BE2C (cell line): ENCODE measurements around the gene XRRA1.
"Not testable (repeated sequence)": the region's sequence is repeated elsewhere in the genome, so short reads cannot be mapped to it uniquely, and the experiment has no call there.

Source experiments
- DNase-seq: peaks from one replicate; pipeline ENCODE4 v3.0.0-alpha.2; 2020
- H3K27me3 ChIP-seq: fragments of 250-450 bp; sonication (Bioruptor Pico); 2 replicates; pipeline ENCODE4 v1.5.1; 2020; ENCODE audit warnings: mild to moderate bottlenecking
- H3K36me3 ChIP-seq: fragments of 250-450 bp; sonication (Bioruptor Pico); 2 replicates; pipeline ENCODE4 v1.5.1; 2020; ENCODE audit warnings: mild to moderate bottlenecking
- H3K4me1 ChIP-seq: fragments of 250-450 bp; sonication (Bioruptor Pico); 2 replicates; pipeline ENCODE4 v1.5.1; 2020
- H3K4me3 ChIP-seq: 2 replicates; pipeline ENCODE4 v1.5.1; 2011; ENCODE audit warnings: low read depth, low read length
- H3K9me3 ChIP-seq: fragments of 250-450 bp; sonication (Bioruptor Pico); 2 replicates; pipeline ENCODE4 v1.5.1; 2020
- TF ChIP-seq, protein P1 (sequence below): IDR thresholded peaks from 2 replicates; pipeline ENCODE4 v1.5.1; 2012; ENCODE audit warnings: mild to moderate bottlenecking, low read depth, low read length

The XRRA1 gene

DNA sequence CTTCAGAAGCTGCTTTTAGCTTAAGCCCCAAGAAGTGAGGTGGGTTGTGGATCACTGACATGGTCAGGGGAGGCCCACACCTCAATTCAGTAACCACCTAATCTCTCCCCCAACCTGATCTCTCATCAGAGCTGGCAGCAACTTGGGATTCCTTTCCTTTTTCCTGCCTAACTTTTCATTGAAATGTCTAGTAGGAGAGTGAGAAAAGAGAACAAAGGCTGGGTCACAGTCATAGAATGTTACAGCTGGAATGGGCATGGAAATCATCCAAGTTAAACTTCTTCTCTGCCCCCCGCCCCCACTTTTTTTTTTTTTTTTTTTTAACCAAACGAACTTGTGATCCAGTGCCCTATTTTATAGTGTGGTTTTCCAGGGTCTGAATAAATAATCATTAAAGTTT, 108.4 kb downstream of the XRRA1 start:
- Histone ChIP-seq H3K9me3 (no peaks in the 10 kb centered on the region), H3K4me1 (no peaks in the 10 kb centered on the region), H3K4me3 (no peak overlapping the region), H3K27me3 (no peaks in the 10 kb centered on the region), H3K36me3 (peaks cover 27% of the 10 kb centered on the region)
- no peak for DNase-seq
- TF ChIP-seq, protein P1, sequence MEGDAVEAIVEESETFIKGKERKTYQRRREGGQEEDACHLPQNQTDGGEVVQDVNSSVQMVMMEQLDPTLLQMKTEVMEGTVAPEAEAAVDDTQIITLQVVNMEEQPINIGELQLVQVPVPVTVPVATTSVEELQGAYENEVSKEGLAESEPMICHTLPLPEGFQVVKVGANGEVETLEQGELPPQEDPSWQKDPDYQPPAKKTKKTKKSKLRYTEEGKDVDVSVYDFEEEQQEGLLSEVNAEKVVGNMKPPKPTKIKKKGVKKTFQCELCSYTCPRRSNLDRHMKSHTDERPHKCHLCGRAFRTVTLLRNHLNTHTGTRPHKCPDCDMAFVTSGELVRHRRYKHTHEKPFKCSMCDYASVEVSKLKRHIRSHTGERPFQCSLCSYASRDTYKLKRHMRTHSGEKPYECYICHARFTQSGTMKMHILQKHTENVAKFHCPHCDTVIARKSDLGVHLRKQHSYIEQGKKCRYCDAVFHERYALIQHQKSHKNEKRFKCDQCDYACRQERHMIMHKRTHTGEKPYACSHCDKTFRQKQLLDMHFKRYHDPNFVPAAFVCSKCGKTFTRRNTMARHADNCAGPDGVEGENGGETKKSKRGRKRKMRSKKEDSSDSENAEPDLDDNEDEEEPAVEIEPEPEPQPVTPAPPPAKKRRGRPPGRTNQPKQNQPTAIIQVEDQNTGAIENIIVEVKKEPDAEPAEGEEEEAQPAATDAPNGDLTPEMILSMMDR = no peak

DNA sequence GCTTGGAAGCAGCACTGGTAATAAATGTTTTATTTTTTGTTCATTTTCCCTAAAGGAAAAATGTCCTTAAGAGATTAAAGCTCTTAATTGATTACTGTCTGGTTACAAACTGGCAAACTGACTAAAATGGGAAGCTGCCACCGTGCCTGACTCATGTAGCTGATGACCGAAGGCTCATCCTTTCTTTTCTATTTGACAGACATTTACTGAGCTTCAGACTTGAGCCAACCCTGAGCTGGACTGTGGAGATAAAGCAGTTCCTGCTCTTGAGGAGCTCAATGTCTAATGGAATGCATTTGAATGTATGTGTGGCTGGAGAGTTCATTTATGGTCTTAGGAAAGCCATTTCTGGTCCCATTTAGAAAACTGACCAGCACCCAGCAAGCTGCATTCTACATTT, 108.9 kb downstream of the XRRA1 start:
- H3K4me3 ChIP-seq = no peak overlapping the region
- no peaks in the 10 kb centered on the region for H3K27me3 ChIP-seq
- no peak for DNase-seq
- no peaks in the 10 kb centered on the region for H3K4me1 ChIP-seq
- H3K9me3 ChIP-seq = no peaks in the 10 kb centered on the region
- peaks cover 31% of the 10 kb centered on the region for H3K36me3 ChIP-seq
- TF ChIP-seq, protein P1 = no peak

DNA sequence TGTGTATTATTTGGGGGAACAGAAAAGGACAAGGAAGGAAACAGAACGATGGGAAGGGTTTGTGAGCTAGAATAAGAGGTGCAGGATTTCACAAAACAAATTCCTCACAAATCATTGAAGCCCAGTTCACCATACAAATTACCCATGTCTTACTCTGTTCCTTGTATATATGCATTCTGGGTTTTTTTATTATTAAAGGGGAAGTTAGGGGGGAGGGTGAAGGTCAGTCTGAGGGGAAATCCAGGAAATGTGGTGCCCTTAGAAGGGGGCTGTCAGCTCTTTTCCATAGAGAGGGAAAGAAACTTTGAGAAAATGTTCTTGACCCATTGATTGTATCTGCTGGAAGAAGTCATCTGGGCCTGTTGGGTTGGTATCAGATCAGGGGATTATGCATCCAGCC, 109.4 kb downstream of the XRRA1 start:
- H3K36me3 ChIP-seq = peaks cover 33% of the 10 kb centered on the region
- H3K4me3 ChIP-seq = no peak overlapping the region
- no peaks in the 10 kb centered on the region for H3K27me3 ChIP-seq
- no peaks in the 10 kb centered on the region for H3K9me3 ChIP-seq
- no peaks in the 10 kb centered on the region for H3K4me1 ChIP-seq
- no peak for DNase-seq
- TF ChIP-seq, protein P1 = no peak

DNA sequence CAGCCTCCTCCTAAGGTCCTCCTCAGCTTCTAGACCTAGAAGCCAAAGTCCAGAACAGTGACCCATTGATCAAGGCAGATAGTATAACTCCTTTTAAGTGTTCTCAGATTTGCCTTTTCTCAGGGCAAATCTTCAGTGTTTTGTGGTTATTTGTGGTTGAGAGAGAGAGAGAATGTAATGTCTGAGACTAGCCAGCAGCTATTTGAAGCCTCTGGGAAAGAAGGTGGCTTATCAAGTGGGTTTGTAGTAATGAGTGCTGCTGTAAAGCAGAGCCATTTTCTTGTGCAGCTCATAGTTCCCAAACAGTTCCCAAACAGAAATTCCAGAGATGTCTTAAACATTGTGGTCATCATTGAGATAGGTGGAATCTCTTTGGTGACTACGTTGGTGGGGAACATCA, 110.7 kb downstream of the XRRA1 start:
- Histone ChIP-seq H3K4me3 (no peak overlapping the region), H3K36me3 (peaks cover 26% of the 10 kb centered on the region), H3K27me3 (no peaks in the 10 kb centered on the region), H3K9me3 (no peaks in the 10 kb centered on the region), H3K4me1 (no peaks in the 10 kb centered on the region)
- DNase-seq = no peak
- TF ChIP-seq, protein P1 = no peak

DNA sequence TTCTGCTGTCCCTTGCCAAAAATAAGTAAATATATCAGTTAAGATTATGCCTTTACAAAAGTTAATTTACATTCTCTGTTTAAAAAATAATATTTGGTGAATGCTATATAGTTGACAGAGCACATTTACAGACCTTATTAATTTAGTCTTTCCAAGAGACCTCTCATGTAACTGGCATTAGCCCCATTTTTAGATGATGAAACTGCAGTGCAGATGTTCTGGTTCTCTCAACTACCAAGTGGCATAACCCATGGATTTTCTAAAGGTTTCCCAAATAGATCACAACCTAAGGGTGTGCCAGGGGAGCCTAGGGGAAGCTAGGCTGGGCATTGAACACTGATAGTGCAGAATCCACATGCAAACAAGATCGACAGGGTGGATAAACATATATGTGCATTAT, 111.7 kb downstream of the XRRA1 start:
- no peaks in the 10 kb centered on the region for H3K27me3 ChIP-seq
- no peaks in the 10 kb centered on the region for H3K9me3 ChIP-seq
- H3K4me3 ChIP-seq = no peak overlapping the region
- no peaks in the 10 kb centered on the region for H3K4me1 ChIP-seq
- TF ChIP-seq, protein P1 = no peak
- DNase-seq = no peak
- H3K36me3 ChIP-seq = peaks cover 23% of the 10 kb centered on the region

DNA sequence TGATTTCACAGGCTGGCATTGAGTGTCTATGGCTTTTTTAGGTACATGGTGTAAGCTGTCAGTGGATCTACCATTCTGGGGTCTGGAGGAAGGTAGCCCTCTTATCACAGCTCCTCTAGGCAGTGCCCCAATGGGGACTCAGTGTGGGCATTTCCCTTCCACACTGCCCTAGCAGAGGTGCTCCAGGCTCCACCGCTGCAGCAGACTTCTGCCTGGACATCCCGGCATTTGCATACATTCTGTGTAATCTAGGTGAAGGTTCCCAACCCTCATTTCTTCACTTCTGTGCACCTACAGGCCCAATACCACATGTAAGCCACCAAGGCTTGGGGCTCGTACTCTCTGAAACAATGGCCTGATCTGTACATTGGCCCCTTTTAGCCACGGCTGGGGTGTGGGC, 122.0 kb downstream of the XRRA1 start:
- Histone ChIP-seq H3K9me3 (peaks cover 12% of the 10 kb centered on the region), H3K36me3 (peaks cover 22% of the 10 kb centered on the region), H3K4me1 (no peaks in the 10 kb centered on the region), H3K4me3 (no peak overlapping the region), H3K27me3 (no peaks in the 10 kb centered on the region)
- no peak for DNase-seq
- TF ChIP-seq, protein P1 = no peak

DNA sequence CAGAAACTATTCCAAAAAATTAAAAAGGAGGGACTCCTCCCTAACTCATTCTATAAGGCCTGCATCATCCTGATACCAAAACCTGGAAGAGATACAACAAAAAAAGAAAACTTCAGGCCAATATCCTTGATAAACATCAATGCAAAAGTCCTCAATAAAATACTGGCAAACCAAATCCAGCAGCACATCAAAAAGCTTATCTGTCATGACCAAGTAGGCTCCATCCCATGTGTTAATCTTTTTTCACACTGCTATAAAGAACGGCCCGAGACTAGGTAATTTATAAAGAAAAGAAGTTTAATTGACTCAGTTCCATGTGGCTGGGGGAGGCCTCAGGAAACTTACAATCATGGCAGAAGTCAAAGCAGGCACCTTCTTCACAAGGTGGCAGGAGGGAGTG, 123.3 kb downstream of the XRRA1 start:
- peaks cover 25% of the 10 kb centered on the region for H3K36me3 ChIP-seq
- H3K4me3 ChIP-seq, H3K4me1 ChIP-seq, H3K27me3 ChIP-seq, DNase-seq: not testable (repeated sequence)
- peaks cover 12% of the 10 kb centered on the region for H3K9me3 ChIP-seq
